D341Med (cell line): ENCODE measurements around the gene GTF2E1.
"Not testable (repeated sequence)": the region's sequence is repeated elsewhere in the genome, so short reads cannot be mapped to it uniquely, and the experiment has no call there.

Source experiments
- DNase-seq: peaks from one replicate; pipeline ENCODE4 v3.0.0; 2012; ENCODE audit warnings: low spot score

The GTF2E1 gene

DNA sequence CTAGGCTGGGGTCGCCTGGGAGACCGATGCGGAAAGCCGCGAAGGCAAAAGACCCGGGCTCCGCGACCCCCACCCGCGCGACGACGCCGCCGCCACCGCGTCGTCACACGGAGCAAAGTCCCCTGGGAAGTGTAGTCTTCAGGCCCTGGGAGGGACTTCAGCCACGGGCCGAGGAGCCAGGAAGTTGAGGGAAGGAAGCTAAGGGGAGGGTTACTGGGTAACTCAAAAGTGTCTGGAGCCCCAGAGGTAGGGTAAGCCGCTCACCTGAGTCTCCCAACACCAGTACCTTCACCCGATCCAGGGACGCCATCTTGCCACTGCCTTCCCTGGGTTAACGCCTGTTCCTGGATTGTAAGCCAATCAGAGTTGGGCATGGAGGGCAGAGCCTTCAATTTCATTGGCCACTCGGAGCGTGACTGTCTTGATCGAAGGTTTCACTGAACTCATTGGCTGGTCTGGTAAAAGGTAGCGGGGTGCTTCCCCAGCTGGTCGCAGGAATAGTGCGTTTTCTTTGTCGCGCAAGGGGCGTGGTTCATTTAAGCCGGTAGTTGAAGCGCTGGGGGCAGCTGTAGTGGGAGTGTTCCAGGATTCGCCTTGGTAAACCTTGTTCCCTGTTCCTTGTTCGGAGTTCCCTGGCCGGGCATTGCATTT lies at the start of gene GTF2E1, which contains the start of gene RABL3:
Gene GTF2E1, plus strand, starts transcription at position 547 of the 651 bp plus-strand sequence. CDS start 7,809 bp downstream, outside the sequence.
Gene RABL3, minus strand, starts transcription at position 319 of the 651 bp plus-strand sequence. Its CDS starts 9 bp downstream, at position 310.
- peak; percentile 94 for DNase-seq

DNA sequence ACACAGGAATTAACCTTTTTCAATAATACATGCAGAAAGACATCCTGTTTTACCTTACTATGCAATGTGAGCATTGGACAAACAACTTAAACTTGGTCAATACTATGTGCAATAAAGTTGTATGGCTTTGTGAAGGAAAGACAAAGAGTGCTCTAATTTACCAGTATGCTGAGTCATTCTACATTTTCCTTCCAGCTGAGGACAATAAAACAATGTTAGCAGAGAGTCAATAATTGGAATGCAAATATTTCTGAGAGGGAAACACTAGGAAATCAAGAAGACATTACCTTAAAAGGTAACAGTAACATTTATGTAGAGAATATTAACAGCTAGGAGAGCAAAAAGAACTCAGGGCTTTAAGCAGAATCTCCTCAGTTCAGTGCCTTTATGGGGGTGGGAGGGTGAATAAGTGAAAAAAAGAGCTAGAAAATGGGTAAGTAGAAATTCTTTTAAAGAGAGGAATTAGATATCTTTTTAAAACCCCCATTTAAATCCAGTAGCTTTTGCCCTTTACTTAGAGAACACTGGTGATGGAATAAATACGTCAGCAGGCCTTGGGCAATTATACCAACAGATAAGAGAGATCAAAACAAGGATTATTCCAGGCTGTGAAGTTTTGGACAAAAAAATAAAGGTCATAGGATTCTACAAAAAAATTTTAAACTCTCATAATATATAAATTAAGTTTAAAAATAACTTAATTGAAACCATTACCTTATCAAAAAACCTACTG lies 48.9 kb upstream of the GTF2E1 start:
- no peak for DNase-seq

DNA sequence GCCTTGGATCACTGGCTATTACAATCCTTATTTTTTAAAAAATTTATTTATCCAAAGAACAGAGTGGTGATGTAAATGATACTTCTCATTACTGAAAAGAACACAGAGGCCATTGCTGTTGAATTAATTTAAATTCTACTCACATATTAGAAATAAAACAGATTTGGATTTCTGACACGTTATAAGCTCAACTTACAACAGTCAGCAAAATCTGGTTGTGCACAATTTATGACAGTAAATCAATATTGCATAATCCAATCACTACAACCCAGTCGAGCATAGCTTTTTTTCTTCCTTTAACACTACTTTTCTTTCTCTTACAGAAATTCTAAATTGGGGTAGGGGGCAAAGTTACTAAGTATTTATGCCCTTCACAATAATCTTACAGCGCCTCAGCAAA lies 43.2 kb upstream of the GTF2E1 start:
- no peak for DNase-seq

DNA sequence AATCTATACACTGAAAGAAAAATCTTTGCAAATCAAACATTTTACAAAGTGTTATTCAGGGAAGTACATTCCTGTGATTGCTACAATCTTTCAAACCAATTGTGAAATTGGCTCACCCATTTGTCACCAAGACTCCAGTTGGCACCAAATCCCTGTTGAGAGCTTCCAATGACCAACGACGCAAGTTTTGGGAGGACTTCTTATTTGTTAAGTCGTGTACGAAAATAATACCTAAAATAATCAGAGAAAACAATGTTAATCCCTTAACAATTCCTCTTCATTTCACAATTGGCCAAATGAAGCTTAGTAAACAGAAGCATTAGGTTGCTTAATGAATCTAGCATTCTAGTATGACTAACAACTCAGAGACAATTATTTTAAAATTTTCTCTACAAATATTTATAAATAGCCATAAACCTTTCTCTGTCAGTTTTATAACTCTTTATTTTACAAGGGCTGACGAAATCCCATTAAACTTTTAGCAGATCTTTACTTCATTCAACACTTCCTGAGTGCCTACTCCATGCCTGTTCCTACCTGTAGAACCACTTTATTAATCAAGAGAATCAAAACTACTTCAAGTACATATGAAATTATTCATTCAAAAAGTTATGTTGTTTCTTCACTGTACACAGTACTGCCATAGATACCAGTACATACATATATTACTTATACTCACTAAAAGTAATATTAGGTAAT lies 36.5 kb upstream of the GTF2E1 start:
- no peak for DNase-seq

DNA sequence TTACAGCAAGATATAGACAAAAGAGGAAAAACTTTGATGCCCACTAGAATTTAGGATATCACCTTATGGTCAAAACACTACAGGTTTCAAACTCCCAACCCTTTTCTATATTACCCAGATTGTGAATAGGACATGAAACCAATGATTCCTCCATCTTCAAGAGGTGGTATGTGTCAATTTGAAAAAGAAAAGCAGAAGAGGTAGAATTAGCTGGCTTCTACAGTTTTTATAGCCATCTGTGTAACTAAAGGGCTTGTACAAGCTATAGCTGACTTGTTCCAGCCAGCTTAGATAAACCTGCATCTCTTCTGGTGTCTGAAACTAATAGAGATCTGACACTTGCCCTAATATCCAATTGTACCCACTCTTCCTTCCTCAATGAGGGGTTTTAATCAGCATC lies 35.6 kb upstream of the GTF2E1 start:
- no peak for DNase-seq

DNA sequence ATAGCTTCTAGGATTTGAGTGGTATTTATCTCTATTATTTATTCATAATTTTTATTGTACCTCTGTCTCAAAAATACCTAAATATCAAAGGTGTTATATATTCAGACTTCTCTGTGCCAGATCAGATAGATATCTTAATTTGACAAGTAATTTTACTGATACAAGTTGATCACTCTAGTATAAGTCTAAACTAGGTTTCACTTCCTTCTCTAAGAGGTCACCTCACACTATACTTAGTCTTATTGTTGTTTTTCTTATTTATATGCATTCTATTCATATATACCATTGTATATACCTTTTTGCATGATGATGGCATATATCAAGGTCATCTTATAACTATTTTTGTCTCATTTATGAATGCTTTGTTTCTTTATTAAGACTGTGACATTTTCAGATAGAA lies 34.1 kb upstream of the GTF2E1 start:
- DNase-seq: no peak

DNA sequence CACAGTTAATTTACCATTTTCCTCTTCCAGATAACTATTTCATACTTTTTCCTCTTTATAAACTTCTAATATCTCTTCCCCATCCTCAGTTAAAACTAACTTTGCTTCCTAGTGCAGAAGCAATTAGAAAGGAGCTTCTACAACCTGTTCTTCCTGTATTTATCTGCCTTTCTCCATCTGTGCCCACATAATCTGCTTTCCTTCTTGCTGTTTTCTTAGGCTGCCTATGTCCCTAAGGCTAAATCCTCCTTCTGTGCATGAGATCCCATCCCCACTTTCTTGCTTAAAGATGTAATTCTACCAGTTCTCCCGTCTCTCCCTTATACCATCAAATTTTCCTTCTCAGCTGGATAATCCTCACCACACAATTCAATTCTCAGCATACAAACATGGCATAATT lies 32.2 kb upstream of the GTF2E1 start:
- peak; percentile 31 for DNase-seq

DNA sequence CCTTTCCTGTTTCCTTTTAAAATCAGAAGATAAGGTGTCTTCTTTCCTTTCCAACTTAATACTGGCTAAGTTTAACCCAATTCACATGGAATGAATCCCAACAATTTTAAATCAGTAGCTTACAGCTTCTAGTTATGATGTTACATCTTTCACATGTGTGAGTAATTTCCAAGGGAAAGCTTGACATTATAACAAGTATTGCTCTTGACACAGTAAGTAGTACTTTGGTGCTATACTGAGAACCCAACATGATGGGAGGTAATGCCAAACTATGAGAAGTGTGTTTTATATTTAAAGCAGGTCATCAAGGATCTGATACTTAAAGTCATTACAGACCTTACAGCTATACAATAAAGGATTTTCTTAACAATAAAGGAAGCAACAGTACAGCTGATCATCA lies 29.3 kb upstream of the GTF2E1 start:
- no peak for DNase-seq

DNA sequence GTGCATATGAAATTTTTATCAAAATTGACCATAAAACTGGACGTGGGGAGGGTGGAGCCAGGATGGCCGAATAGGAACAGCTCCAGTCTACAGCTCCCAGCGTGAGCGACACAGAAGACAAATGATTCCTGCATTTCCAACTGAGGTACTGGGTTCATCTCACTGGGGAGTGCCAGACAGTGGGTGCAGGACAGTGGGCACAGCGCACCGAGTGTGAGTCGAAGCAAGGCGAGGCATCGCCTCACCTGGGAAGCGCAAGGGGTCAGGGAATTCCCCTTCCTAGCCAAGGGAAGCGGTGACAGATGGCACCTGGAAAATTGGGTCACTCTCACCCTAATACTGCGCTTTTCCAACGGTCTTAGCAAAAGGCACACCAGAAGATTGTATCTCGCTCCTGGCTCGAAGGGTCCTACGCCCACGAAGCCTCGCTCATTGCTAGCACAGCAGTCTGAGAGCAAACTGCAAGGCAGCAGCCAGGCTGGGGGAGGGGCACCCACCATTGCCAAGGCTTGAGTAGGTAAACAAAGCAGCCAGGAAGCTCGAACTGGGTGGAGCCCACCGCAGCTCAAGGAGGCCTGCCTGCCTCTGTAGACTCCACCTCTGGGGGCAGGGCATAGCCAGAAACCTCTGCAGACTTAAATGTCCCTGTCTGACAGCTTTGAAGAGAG lies 23.2 kb upstream of the GTF2E1 start:
- DNase-seq: not testable (repeated sequence)

DNA sequence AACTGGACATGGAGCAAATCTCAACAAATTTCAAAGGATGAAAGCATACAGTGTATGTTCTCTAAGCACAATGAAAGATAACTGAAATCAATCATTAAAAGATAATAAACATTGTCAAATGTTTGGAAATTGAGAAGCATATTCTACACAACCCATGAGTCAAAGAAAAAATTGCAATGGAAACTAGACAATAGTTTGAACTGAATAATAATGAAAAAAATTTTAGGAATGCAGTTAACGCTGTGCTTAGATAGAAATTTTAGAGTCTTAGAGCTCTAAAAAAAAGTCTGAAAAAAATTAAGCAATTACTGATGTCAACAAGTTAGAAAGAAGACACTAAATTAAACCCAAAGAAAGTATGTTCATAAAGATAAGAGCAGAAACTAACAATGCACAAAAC lies 15.8 kb upstream of the GTF2E1 start:
- no peak for DNase-seq

DNA sequence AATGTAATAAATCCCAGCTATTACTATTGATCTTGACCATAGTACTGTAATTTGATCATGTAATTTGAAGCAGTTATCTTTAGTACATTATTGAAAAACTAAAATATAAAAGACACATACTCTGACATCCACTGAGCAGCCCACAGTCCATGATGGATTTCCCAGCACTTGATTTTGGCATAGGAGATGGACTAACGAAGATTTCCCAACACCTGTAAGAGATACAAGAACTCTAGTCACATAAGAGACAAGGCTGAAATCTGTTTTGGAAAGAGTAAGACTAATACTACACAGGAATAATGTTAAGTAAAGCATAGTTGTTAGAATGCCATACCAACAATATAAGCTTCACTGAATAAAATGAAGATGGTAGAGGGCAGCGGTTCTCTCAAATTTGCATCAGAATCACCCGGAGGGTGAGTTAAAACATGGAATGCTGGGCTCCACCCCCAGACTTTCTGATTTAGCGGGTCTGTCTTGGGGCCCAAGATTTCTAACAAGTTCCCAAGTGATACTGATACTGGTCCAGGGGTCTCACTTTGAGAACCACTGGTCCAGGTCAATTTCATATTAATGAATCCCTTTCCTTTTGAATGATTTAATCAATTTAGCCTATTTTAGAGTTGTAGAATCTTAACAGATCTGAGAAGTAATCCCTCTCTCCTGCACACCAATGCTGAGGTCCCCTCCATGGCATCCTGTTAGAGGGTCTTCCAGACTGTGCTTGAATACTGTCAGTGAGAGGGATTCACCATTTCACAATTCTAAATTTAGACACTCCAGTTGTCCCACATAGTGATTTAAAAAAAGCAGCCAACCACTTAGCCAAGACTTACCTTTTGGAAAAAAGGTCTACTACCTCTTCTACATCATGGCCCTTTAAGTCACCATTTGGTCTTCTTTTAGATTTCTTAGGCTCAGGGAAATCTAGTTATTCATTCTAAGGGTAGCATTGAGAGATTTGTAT lies 11.7 kb upstream of the GTF2E1 start:
- no peak for DNase-seq

DNA sequence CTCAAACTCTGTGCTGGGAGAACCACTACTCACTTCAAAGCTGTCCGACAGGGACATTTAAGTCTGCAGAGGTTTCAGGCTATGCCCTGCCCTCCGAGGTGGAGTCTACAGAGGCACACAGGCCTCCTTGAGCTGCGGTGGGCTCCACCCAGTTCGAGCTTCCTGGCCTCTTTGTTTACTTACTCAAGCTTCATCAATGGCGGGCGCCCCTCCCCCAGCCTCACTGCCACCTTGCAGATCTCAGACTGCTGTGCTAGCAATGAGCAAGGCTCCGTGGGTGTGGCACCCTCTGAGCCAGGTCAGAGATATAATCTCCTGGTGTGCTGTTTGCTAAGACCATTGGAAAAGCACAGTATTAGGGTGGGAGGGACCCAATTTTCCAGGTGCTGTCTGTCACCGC lies 4.5 kb upstream of the GTF2E1 start:
- DNase-seq: not testable (repeated sequence)

DNA sequence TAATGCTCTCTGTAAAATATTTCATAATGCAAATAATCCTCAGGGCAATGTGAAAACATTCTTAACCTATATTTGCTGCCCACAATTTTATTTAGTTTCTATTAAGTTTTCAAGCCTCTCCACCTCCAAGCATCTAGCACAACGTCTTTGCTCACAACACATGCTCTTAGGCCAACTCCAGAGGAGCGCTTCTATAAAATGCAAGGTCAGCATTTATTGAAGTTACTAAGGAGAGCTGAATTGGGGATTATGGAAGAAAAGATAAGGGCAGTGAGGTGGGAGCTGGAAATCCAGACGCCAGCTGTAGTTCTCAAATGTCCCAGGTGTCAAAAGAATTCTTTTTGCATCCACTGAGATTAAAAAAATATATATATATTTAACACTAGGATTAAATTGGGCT lies 1.2 kb upstream of the GTF2E1 start:
- DNase-seq: no peak

DNA sequence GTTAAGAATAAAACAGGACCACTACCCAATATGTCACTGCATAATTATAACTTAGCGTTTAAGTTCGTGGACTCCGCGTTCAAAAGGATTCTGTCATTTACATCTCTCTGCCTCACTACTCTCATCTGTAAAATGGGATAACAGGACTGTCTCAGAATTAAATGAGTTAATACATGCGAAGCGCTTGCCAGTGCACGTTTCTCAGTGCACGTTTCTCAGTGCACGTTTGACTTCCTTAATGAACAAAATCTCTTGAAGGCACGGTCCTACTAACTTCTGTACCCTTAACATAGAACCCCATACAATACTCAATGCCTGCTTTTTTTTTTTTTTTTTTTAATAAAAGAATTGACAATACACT lies 727 bp upstream of the GTF2E1 start:
- no peak for DNase-seq

DNA sequence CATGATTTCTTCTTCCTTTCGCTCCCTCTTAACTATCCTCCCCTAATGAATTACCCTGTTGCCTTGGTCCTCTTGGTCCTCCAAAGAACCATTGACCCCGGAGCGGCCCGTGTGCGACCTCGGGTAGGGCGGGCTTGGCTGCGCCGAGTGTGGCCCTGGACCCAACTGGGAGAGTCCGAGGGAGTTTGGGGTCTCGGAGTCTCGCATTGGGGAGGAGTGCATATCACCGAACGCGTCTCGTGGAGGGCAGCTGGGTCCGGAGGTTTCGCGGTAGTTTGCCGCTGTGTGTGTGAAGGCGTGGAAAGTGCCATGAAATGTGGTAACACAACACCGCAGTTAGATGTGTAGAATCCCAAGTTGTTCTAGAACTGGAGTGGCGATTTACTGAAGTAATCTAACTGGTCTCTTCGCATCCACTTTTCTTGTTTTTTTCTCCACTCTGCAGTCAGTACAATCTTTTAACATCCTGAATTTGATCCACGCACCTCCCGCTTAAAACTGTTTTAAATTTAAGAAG lies 363 bp downstream of the GTF2E1 start:
- no peak for DNase-seq

DNA sequence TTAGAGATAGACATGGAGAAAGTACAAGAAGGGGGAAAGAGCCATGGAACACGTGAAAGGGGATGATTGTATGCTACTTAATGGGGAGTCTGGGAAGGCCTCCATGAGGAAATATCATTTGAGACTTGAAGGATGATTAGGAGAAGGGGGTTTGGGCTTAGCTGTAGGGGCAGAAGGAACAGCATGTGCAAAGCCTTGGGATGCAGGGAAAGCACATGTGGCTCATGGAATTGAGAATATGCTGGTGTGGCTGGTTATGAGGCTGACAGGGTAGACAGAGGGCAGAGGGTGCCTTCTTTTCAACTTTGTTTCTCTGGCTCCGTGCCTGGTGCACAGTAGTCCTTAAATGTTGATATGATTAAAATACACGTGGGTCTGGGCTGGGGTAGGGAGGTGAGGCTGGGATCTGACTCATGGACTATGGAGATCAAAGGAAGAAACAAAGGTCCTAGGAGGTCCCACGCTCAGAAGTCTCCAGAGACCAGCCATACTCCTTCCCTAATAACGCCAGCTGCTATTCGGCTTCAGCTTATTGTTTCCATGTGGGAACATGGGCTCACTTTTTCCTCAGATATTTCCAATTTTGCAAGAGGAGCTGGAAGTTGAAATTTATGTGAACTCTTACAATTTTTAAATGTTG lies 1.1 kb downstream of the GTF2E1 start:
- peak; percentile 27 for DNase-seq

DNA sequence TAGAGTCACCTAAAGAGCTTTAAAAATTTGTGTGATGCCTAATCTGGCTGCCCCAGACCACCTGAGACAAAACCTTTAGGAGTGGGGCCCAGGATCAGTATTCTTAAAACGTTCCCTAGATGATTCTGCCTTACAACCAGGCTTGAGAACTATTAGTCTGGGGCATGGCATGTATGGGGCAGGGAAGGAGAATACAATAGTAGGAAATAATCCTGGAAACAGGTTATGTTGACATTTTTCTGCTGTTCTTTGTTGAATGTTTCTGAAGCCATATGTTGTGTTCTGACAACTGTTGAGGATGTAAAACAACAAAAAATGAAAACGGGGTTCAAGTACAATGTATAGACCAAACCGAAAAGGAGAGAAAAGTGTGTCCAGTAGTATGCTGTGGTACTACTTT lies 2.9 kb downstream of the GTF2E1 start:
- DNase-seq: no peak

DNA sequence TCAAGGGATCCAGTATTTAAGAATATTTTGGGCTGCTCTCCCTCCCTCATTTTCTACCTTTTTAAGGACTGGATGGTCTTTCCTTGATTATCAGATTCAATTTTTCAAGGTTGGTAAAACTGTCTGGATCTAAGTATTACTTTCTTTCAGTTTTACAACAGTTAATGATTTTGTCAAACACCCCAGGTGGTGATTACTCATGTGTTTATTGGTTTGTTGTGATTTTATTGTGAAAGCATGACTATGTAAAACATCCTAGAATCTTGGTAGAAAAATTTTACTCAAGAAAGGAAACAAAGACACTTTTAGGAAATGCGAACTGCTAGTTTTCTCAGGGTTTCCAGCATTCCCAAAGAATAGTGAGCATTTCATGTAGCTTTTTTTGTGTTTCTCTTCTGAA lies 7.3 kb downstream of the GTF2E1 start:
- no peak for DNase-seq

DNA sequence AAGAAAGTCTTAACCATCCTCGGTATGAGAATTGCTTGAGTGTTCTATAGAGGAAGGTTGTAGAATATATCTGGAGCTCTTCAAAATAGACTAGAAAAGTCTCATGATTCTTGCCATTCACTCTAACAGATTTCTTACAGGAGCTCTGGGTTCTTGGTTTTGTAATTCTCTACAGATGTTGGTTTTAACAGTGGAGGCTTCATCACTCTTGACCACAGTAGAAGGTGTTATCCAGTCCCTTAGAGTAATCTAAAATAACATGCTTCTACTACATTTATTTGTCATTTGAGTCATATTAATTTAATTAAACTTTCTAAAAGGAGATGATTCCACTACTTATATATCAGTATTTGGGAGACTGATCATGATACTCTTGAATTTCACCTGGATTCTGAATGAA lies 9.7 kb downstream of the GTF2E1 start:
- DNase-seq: no peak

DNA sequence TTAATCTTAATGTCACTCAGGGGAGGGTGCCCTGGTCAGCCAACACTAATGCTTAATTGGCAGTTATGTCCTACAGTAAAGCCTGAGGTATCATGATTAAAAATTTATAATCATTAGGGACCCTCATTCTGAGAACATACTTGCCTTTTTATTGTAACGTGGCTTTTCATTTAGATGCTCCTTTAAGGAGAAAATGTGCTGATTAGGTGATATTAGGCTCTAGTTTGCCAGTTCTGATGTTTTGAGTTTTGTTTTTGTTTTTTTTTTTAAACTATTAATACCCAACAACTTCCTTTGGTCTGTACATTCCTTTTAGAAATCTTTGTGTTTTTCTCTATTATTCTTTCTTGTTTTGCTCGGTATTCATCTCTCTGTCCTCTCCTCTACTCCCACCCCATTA lies 10.3 kb downstream of the GTF2E1 start:
- DNase-seq: no peak

DNA sequence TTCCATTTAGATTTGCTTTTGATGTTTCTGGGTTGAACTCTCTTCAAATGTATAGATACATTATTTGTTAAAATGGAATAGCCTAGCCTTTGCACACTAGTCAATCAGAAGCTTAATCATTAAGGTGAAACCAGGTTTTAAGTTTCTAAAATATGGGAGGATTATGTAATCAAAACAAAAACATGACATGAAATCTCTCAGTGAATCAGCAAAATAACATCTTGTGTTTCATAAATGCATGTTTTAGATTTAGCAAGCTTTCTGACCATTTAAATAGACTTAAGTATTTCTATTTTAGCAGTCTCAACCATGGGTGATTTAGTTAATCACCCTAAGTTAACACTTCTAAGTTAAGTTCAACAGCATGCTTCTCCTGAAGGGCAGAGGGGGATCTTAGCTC lies 11.3 kb downstream of the GTF2E1 start:
- DNase-seq: no peak
